22Rv1 (cell line): ENCODE results near the gene IL25.

Source experiments
- ZFX ChIP-seq: fragments of 450-650 bp; IDR thresholded peaks from 2 replicates; pipeline ENCODE4 v1.6.1; 2017; ENCODE audit warnings: antibody characterized with exemption, borderline replicate concordance
- TF ChIP-seq, protein P1 (sequence below): fragments of 450-650 bp; IDR thresholded peaks from 2 replicates; pipeline ENCODE4 v1.5.1; 2017; ENCODE audit warnings: mild to moderate bottlenecking

DNA sequence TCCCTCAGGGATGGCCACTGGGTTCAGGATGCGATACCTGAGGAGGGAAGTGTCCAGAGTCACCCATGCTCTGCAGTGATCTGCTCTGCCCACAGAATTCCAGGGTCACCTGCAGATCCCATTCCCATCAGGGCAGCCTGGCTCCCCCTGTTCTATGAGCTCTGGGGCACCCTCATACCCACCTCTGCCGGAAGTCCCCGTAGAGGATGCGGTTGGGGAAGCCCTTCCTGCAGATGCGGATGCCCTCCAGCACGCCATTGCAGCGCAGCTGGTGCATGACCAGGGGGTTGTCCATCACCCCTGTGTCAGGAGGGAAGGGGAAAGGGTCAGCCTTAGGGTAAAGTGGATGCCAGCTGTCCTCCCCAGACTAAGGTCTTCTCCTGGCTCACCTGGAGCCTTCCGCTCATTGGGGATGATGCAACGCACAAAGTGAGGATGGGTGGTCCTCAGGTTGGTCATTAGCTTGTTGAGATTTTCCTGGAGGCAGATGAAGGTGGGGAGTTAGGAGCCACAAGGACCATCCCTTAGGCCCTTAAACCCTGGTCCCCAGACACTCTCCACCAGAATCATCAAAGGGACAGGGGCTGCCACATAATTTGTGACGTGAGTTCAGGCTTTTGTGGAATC, 24.3 kb downstream of the IL25 start:
- TF ChIP-seq, protein P1, sequence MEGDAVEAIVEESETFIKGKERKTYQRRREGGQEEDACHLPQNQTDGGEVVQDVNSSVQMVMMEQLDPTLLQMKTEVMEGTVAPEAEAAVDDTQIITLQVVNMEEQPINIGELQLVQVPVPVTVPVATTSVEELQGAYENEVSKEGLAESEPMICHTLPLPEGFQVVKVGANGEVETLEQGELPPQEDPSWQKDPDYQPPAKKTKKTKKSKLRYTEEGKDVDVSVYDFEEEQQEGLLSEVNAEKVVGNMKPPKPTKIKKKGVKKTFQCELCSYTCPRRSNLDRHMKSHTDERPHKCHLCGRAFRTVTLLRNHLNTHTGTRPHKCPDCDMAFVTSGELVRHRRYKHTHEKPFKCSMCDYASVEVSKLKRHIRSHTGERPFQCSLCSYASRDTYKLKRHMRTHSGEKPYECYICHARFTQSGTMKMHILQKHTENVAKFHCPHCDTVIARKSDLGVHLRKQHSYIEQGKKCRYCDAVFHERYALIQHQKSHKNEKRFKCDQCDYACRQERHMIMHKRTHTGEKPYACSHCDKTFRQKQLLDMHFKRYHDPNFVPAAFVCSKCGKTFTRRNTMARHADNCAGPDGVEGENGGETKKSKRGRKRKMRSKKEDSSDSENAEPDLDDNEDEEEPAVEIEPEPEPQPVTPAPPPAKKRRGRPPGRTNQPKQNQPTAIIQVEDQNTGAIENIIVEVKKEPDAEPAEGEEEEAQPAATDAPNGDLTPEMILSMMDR = no peak
- no peak for TF ChIP-seq ZFX
